Omental fat pad (tissue), 4 donors: Measurements from ENCODE around the gene MAST2. TPM values are rescaled to one million over a fixed set of nuclear protein-coding genes. Genes with fewer than 3 reads are reported as not detected.

Source experiments
- ATAC-seq: fragments of 150-250 bp; one replicate; pipeline ENCODE4 v1.9.1; 2016; ENCODE audit warnings: mild to moderate bottlenecking, moderate library complexity; ENCODE audit not compliant: low FRiP score
- DNase-seq: peaks from one replicate; pipeline ENCODE4 v3.0.0-alpha.2; 2019; ENCODE audit warnings: low spot score
- CTCF ChIP-seq, 3 donors: fragments of 450-650 bp; IDR thresholded peaks; one replicate each; pipeline ENCODE4 v1.5.1; 2016 to 2017; ENCODE audit warnings: antibody characterized with exemption in 3 of 3, mild to moderate bottlenecking in 3 of 3, moderate library complexity in 2 of 3
- total RNA-seq, 4 donors: library from RNA; depleted of rRNA; stranded (reverse); fragments of >200 nt; gene quantifications; one replicate each; pipeline ENCODE4 v1.1.0, GENCODE V29; 2016

Gene MAST2
- total RNA-seq, 4 donors from 2014 or later: 12.0 to 22.0 (median 18.1) TPM

- DNase-seq (no peak), ATAC-seq (no peak)
- TF ChIP-seq CTCF (IDR thresholded peaks at IDR 0.05): no peak
These were observed 259.4 kb downstream of the MAST2 start for GRCh38 chr1:46062651-46063319.

GRCh38 chr1:46064708-46065107, 261.3 kb downstream of the MAST2 start:
- no peak for TF ChIP-seq CTCF (IDR thresholded peaks at IDR 0.05)
- no peak for ATAC-seq
- no peak for DNase-seq

- DNase-seq (no peak), ATAC-seq (no peak)
- TF ChIP-seq CTCF (IDR thresholded peaks at IDR 0.05): no peak
These were observed 262.0 kb downstream of the MAST2 start for GRCh38 chr1:46065405-46065804.

GRCh38 chr1:46067652-46068051, 264.2 kb downstream of the MAST2 start:
- no peak for TF ChIP-seq CTCF (IDR thresholded peaks at IDR 0.05)
- DNase-seq (no peak), ATAC-seq (no peak)

- ATAC-seq (no peak), DNase-seq (no peak)
- no peak for TF ChIP-seq CTCF (IDR thresholded peaks at IDR 0.05)
These were observed 265.1 kb downstream of the MAST2 start for GRCh38 chr1:46068525-46068924.

GRCh38 chr1:46070164-46070814, 266.9 kb downstream of the MAST2 start:
- DNase-seq (no peak), ATAC-seq (no peak)
- no peak for TF ChIP-seq CTCF (IDR thresholded peaks at IDR 0.05)

- DNase-seq: no peak
- no peak for TF ChIP-seq CTCF (IDR thresholded peaks at IDR 0.05)
- no peak for ATAC-seq
These were observed 269.6 kb downstream of the MAST2 start for GRCh38 chr1:46072975-46073374.
